IMR-90 (cell line): ENCODE data around the gene NTMT1.

Experiments used
- BHLHE40 ChIP-seq: fragments of 150-350 bp; IDR thresholded peaks from 2 replicates; pipeline ENCODE4 v1.6.1; 2016; ENCODE audit warnings: mild to moderate bottlenecking, low read depth, low read length
- CHD1 ChIP-seq: IDR thresholded peaks from 2 replicates; pipeline ENCODE4 v1.6.1; 2012; ENCODE audit warnings: low read depth, low read length, improper control_type of control experiment
- CTCF ChIP-seq: conservative IDR thresholded peaks from 2 replicates; pipeline ENCODE4 v1.5.1; 2012; ENCODE audit warnings: mild to moderate bottlenecking, low read depth, low read length, improper control_type of control experiment
- MAFK ChIP-seq: IDR thresholded peaks from 2 replicates; pipeline ENCODE4 v1.6.1; 2012; ENCODE audit warnings: low read depth, low read length, improper control_type of control experiment
- MAZ ChIP-seq: IDR thresholded peaks from 2 replicates; pipeline ENCODE4 v1.6.1; 2012; ENCODE audit warnings: low read depth, mild to moderate bottlenecking, low read length, improper control_type of control experiment, moderate library complexity, borderline replicate concordance
- POLR2A ChIP-seq: IDR thresholded peaks from 2 replicates; pipeline ENCODE4 v1.6.1; 2012; ENCODE audit warnings: mild to moderate bottlenecking, low read depth, low read length
- RAD21 ChIP-seq: IDR thresholded peaks from 2 replicates; pipeline ENCODE4 v1.6.1; 2012; ENCODE audit warnings: low read length, improper control_type of control experiment
- RCOR1 ChIP-seq: IDR thresholded peaks from 2 replicates; pipeline ENCODE4 v1.6.1; 2012; ENCODE audit warnings: mild to moderate bottlenecking, low read length, improper control_type of control experiment; ENCODE audit not compliant: insufficient replicate concordance

- TF ChIP-seq MAZ (no peak), CTCF (no peak), POLR2A (no peak), BHLHE40 (no peak), RCOR1 (no peak), RAD21 (no peak), MAFK (no peak), CHD1 (no peak)
Measured at GRCh38 chr9:129631674-129632129, 5.7 kb downstream of the NTMT1 start.
